ENCODE data around the gene USF2.
"Not testable (repeated sequence)": the region's sequence is repeated elsewhere in the genome, so short reads cannot be mapped to it uniquely, and the experiment has no call there.

DNA sequence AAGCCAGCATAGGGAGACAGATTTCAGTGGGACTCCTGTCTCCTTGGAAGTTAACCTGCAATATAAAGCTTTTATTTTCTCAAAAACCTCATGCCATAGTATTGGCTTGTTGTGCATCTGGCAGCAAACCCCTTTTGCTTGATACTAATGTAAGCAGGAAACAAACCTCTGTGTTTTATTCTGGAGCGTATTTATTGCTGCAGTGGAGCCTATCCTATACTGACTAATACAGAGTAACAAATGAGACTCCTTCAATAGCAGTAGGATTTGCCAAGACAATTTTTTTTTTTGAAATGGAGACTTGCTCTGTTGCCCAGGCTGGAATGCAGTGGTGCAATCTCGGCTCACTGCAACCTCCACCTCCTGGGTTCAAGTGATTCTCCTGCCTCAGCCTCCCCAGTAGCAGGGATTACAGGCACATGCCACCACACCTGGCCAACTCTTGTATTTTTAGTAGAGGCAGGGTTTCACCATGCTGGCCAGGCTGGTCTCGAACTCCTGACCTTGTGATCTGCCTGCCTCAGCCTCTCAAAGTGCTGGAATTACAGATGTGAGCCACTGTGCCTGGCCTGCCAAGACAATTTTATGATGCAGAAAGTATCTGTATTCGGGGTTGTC, 47.7 kb upstream of the USF2 start:
- TF ChIP-seq, protein P1, sequence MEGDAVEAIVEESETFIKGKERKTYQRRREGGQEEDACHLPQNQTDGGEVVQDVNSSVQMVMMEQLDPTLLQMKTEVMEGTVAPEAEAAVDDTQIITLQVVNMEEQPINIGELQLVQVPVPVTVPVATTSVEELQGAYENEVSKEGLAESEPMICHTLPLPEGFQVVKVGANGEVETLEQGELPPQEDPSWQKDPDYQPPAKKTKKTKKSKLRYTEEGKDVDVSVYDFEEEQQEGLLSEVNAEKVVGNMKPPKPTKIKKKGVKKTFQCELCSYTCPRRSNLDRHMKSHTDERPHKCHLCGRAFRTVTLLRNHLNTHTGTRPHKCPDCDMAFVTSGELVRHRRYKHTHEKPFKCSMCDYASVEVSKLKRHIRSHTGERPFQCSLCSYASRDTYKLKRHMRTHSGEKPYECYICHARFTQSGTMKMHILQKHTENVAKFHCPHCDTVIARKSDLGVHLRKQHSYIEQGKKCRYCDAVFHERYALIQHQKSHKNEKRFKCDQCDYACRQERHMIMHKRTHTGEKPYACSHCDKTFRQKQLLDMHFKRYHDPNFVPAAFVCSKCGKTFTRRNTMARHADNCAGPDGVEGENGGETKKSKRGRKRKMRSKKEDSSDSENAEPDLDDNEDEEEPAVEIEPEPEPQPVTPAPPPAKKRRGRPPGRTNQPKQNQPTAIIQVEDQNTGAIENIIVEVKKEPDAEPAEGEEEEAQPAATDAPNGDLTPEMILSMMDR (conservative IDR thresholded peaks at IDR 0.05 in 1 of 2, IDR thresholded peaks at IDR 0.05 in 1 of 2; ENCODE audit: low read depth in 1 of 2, low read length in 2 of 2), result not testable (repeated sequence)
- not testable (repeated sequence) for TF ChIP-seq EZH2 (IDR thresholded peaks at IDR 0.05; ENCODE audit: low read length, missing control alignments)
